Fibroblast of the conjunctiva (primary cell): Measurements from ENCODE around the gene NPIPA2.
"Not testable (repeated sequence)": the region's sequence is repeated elsewhere in the genome, so short reads cannot be mapped to it uniquely, and the experiment has no call there.

Experiments used
- DNase-seq: peaks from one replicate; pipeline ENCODE4 v3.0.0-alpha.2; 2010; ENCODE audit warnings: low read depth

NPIPA2 gene

DNA sequence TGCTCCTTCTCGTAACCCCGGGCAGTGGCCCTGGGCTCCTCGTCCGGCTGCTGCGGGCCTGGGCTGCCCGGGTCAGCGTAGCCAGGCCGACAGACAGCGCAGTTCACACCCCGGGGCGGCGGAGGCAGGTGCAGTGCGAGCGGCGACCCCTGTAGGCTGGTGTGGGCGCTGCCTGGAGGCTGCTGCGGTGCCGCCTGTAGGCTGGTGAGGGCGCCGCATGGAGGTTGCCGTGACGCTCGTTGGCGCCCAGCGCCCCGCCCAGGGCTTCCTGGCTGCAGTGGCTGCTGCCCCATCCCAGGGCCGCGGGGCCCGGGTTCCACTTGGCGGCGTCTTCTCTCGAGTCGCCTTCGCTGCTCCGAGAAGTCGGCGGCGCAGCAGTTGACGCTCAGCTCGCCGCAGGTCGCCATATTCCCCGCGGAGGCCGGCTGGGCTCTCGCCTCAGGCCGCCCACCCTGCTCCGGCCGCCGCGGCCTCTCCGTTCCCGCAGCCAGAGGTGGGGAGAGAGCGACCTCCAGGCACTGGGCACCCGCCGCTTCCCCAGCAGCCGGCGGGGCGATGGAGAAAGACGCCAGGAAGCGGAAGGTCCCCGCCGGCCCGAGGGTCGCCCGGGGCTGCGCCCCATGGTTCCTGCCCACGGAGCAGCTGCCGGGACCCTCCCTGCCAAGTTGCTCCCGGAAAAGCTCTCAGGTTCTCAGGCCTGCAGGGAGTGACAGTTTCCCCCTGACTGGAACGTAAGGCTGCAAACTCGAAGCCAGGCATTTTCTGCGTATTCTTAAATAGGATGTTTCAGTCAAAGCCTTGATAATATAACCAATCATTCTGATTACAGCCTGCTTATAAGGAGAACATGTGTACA lies at the start of gene NPIPA2:
TSS of gene NPIPA2 (plus strand) at position 261 of the 856 bp plus-strand sequence. CDS start 5,533 bp downstream, outside the sequence.
- DNase-seq: not testable (repeated sequence)

DNA sequence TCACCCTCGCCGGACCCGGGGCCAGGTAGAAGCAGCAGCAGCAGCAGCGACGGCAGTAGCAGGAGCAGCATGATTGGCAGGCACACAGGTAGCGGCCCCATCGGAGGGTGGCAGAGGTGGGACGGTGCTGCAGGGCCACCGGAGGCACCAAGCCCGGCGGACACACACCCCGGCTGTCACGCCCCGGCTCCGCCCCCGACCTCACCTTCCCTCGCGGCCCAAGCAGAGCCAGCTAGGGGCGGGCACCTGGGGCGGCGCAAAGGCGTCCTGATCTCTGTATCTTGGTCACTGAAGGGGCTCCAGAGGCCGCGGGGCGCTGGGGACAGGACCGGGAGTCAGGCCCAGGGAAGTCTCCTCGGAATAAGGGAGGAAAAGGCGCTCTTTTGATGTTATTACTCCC lies 48.2 kb upstream of the NPIPA2 start, which contains the start of gene PLA2G10:
TSS of gene PLA2G10 (minus strand) at position 180 of the 400 bp plus-strand sequence. CDS start at position 101, 79 bp downstream.
- not testable (repeated sequence) for DNase-seq

DNA sequence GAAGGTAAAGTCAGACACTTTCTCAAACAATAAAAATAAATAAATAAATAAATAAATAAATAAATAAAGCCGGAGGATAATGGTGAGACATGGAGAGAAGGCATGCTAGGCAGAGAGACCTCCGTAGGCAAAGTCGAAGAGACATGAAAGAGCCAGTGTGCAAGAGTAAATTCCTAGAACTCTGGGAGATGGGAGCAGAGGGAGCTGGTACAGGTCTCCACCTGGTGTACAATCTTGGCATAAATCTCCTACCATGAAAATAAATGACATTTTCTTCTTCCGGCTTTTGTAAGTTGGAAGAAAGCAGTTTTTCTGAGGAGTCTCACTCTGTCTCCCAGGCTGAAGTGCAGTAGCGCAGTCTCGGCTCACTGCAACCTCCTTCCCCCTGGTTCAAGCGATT lies 40.5 kb upstream of the NPIPA2 start:
- DNase-seq: not testable (repeated sequence)

DNA sequence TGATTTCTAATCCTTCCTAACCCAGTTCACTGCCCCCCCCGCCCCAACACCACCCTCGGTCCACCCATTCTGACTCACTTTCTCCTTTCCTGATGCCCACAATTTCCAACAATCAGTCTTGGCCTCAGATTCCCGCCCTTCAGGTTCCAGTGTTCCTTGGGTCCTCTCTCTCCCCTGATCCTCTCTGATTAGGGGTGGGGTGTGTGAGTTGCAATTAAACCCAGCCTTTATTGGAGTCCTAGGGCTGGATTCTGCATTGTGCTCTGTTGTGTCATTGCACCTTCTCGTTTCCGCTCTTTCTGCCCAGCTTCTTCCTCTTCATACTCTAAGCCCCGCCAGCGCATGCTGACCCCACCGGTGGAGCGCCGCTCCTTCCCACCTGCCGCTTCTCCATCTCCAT lies 39.7 kb upstream of the NPIPA2 start:
- DNase-seq: not testable (repeated sequence)

DNA sequence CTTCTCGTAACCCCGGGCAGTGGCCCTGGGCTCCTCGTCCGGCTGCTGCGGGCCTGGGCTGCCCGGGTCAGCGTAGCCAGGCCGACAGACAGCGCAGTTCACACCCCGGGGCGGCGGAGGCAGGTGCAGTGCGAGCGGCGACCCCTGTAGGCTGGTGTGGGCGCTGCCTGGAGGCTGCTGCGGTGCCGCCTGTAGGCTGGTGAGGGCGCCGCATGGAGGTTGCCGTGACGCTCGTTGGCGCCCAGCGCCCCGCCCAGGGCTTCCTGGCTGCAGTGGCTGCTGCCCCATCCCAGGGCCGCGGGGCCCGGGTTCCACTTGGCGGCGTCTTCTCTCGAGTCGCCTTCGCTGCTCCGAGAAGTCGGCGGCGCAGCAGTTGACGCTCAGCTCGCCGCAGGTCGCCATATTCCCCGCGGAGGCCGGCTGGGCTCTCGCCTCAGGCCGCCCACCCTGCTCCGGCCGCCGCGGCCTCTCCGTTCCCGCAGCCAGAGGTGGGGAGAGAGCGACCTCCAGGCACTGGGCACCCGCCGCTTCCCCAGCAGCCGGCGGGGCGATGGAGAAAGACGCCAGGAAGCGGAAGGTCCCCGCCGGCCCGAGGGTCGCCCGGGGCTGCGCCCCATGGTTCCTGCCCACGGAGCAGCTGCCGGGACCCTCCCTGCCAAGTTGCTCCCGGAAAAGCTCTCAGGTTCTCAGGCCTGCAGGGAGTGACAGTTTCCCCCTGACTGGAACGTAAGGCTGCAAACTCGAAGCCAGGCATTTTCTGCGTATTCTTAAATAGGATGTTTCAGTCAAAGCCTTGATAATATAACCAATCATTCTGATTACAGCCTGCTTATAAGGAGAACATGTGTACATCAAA lies 38.9 kb upstream of the NPIPA2 start, which contains the start of gene NPIPA3:
TSS of gene NPIPA3 (plus strand) at position 256 of the 856 bp plus-strand sequence. CDS start 5,533 bp downstream, outside the sequence.
- DNase-seq: not testable (repeated sequence)

DNA sequence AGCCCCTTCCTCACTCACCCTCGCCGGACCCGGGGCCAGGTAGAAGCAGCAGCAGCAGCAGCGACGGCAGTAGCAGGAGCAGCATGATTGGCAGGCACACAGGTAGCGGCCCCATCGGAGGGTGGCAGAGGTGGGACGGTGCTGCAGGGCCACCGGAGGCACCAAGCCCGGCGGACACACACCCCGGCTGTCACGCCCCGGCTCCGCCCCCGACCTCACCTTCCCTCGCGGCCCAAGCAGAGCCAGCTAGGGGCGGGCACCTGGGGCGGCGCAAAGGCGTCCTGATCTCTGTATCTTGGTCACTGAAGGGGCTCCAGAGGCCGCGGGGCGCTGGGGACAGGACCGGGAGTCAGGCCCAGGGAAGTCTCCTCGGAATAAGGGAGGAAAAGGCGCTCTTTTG lies 9.1 kb upstream of the NPIPA2 start:
- not testable (repeated sequence) for DNase-seq

DNA sequence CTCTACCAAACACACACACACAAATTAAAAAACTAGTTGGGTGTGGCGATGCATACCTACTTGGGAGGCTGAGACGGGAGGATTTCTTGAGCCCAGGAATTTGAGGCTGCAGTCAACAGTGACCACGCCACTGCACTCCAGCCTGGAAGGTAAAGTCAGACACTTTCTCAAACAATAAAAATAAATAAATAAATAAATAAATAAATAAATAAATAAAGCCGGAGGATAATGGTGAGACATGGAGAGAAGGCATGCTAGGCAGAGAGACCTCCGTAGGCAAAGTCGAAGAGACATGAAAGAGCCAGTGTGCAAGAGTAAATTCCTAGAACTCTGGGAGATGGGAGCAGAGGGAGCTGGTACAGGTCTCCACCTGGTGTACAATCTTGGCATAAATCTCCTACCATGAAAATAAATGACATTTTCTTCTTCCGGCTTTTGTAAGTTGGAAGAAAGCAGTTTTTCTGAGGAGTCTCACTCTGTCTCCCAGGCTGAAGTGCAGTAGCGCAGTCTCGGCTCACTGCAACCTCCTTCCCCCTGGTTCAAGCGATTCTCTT lies 1.4 kb upstream of the NPIPA2 start:
- DNase-seq: not testable (repeated sequence)

DNA sequence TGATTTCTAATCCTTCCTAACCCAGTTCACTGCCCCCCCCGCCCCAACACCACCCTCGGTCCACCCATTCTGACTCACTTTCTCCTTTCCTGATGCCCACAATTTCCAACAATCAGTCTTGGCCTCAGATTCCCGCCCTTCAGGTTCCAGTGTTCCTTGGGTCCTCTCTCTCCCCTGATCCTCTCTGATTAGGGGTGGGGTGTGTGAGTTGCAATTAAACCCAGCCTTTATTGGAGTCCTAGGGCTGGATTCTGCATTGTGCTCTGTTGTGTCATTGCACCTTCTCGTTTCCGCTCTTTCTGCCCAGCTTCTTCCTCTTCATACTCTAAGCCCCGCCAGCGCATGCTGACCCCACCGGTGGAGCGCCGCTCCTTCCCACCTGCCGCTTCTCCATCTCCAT lies 539 bp upstream of the NPIPA2 start:
- DNase-seq: not testable (repeated sequence)

DNA sequence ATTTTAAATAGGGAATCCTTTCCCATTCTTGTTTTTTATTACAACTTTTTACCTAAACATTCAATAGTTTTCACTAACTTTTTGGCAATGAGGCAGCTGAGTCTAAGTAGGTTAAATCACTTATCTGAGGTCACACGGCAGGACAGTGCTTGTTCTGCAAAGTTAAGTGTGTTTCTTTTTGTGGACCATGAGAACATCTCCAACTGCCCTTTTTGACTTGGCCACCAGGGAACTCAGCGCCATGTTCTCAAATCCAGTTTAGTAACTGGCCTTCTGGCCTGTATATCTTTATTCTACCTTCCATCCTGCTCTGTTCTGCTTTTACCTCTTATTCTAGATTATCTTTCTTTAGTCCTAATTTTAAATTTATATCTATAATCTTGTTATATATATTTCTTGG lies 31.3 kb downstream of the NPIPA2 start:
- not testable (repeated sequence) for DNase-seq

DNA sequence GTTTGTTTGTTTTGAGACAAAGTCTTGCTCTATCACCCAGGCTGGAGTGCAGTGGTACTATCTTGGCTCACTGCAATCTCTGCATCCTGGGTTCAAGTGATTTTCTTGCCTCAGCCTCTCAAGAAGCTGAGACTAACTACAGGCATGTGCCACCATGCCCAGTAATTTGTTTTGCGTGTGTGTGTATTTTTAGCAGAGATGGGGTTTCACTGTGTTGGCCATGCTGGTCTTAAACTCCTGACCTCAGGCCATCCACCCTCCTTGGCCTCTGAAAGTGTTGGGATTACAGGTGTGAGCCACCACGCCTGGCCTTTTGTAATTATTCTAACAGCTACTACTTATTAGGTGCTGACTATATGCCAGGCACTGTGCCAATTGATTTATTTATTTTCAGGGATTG lies 33.3 kb downstream of the NPIPA2 start:
- DNase-seq: not testable (repeated sequence)

DNA sequence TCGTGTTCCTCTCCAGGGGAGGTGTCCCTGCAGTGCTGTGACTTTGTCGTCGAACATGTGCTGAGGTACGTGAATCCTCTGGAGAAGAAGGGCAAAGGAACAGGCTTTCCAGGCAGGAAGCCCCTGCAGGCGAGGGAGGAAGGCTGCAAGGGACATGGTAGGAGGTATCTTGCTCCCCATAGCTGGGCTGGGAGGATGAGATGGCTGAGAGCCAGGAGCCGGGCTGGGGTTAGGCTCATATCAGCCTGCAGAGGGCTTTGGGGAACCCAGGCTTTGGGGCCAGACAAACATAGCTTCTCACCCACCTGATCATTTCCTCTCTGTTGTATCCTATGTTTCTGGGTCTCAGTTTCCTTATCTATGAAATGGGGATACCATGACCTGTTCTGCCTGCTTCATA lies 34.4 kb downstream of the NPIPA2 start:
- not testable (repeated sequence) for DNase-seq

DNA sequence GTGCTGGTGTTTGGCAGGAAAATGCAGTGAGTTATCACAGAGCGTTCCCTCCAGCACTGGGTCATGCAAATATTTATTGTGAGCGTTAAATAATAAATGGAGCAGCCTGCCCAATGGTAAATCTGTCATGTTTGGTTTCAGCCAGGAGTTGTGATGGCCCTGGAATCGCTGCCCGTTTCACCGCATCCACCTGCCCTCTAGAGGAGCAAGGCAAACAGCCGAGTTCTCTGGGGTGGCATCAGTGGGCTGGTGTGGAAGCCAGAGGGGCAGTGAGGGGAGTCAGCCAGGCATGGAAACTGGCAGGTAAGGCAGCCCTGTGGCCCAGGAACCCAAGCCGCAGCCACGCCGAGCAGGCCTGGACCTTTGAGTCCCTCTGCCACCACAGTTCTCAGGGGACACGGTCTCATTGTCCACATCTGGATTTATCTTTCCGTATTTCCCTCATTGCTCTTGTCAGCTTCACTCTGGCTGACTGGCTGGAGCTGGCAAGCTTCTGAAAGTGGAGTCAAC lies 37.1 kb downstream of the NPIPA2 start:
- DNase-seq: not testable (repeated sequence)

DNA sequence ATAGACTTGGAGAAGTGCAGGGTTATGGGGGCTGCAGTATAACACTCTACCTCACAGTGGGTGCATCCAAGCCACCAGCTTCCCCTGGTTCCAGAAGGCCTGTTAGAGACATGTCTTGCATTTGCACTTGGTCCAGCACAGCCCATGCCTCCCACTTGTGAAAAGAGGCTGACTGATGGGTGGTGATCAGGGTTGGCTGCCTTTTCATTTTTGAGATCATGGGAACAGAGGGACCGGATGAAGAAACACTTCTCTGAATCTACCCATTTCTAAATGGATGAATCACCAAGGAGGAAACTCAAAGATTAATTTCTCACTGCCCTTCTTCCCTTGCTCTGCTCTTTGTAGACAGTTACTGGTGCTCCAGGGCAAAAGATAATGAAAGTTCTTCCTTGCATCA lies 43.8 kb downstream of the NPIPA2 start:
- DNase-seq: not testable (repeated sequence)

DNA sequence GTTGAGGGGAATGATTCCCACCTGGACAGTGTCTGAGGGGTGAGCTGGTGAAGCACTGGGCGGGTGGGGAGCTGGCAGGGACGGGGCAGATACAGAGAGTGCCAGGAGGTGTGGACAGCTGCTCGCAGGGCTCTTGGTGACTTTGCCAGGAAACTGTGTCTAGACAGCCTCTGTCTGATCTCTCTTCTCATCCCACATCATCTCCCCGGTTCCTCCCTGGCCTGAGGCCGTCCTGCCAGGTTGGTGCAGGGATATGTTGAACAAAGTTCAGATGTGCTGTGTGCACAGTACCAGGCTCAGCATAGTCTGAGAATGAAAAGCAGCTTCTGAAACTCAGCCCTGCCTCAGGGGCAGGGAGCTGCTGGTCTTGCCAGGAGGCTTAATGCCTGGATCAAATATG lies 47.2 kb downstream of the NPIPA2 start:
- DNase-seq: not testable (repeated sequence)

DNA sequence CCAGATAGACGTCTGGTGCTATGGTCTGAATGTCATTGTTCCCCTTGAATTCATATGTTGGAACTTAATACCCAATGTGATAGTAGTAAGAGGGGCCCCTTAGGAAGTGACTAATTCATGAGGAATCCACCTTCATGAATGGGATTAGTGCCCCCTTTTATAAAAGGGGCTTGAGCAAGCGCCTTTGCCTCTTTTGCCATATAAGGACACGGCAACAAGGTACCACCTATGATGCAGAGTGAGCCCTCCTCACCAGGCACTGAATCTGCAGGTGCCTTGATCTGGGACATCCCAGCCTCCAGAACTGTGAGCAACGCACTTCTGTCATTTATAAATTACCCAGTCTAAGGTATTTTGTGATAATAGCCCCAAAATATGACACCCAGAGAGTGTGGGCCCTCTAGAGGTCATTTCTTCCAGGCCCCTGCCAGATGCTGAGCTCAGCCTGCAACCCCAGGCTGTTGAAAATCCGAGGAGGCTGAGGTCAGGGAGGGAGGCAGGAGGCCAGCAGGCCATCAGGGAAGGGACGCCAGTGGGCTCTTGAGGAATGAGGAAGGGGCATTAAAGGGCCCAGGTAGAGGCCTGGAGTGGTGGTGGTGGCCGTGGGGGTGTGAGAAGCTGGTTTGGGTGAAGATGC lies 48.1 kb downstream of the NPIPA2 start:
- not testable (repeated sequence) for DNase-seq

DNA sequence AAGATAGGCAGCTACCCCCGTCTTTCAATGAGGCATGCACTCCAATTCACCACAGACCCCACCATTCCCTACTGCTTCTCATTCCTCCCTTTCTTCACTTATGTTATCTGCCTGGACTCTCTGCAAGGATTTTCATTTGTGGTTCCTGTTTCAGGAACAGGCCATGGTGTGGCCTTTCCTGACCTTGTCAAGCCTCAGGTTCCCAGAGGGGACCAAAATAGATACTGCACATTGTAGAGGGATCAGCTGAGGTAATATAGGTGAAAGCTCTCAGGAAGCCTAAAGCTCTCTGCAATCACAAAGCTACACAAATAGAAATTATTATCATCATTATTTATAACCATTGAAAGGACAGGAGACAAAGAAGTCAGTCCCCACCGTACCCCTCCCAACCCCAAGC lies 50.6 kb downstream of the NPIPA2 start:
- DNase-seq: not testable (repeated sequence)

DNA sequence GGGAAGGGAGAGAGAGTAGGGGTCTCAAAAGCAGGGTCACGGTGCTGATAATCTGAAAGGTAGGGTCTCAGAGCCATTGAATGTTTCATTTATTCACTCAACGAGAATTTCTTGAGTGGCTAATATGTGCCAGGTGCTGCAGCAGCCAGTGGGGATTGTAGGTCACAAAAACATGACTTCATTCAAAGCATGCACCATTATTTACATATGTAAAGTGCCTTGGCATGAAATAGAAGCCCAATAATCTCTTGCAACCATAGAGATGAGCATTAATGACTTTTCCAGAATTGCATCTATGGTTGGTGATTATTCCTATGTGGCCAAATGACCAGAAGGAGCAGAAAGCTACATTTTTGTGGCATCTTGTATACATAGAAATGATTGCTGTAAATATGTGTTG lies 55.2 kb downstream of the NPIPA2 start:
- not testable (repeated sequence) for DNase-seq

DNA sequence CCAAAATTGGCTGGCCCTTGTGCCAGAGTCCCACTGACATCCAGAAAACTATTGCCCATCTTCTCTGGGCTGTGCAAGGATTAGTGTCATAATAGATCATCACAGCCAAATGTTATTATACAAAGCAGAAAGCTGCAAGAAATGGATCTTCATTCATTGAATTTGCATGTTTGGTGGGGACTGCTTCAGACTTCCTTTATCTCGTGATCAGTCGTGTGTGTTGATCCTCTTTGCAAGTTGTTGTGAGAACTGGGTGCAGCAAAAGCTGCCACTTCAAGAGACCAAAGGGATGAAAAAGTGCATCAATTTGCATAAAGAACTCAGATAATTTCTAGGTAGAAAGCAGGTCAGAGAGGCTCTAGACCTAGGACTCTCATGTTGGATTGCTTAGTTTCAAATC lies 61.2 kb downstream of the NPIPA2 start:
- DNase-seq: not testable (repeated sequence)

DNA sequence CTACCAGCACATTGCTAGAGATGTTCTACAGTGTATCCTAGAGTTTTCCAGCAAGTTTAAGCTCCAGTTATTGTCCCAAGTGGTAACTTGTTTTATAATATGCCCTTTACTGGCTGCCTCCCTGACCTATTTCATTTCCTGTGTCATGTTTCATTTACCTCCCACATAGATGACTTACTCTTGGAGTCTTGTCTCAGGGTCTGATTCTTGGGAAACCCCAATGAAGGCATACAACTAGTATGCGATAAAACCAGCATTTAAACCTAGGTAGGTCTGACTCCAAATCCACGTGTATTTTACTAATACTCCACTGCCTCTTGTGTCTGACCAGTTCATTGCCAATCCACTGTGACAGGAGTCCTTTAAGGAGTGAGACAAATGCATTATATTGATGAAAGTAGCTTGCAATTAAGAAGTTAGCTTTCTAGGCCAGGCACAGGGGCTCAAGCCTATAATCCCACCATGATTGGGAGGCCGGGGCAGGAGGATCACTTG lies 64.9 kb downstream of the NPIPA2 start:
- not testable (repeated sequence) for DNase-seq

DNA sequence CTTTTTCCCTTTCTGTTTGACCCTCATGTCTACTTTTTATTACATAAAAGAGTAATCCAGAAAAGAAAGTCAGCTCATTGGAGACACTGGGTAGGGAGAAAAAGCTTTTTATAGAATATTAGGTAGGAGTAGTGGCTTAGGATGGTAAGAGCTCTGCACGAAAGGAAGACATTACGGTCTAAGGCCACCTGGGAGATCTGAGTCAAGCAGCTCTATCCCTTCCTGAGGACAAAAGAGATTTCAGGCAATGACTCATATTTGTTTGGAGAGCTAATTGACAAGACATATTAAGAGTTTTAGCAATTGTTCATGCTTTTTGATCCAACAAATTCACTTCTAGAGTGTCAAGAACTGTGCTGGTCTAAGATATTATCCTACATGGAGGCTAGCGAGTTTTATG lies 71.6 kb downstream of the NPIPA2 start:
- not testable (repeated sequence) for DNase-seq
